GM18907 (cell line): Measurements from ENCODE around the gene ZFYVE28.
"Not testable (repeated sequence)": the region's sequence is repeated elsewhere in the genome, so short reads cannot be mapped to it uniquely, and the experiment has no call there.

Experiments
- ATAC-seq: cut with Tn5 transposase; IDR thresholded peaks from one replicate; pipeline ENCODE4 v1.9.1; 2021; ENCODE audit warnings: mild to moderate bottlenecking, moderate library complexity; ENCODE audit not compliant: unreplicated experiment

The ZFYVE28 gene

DNA sequence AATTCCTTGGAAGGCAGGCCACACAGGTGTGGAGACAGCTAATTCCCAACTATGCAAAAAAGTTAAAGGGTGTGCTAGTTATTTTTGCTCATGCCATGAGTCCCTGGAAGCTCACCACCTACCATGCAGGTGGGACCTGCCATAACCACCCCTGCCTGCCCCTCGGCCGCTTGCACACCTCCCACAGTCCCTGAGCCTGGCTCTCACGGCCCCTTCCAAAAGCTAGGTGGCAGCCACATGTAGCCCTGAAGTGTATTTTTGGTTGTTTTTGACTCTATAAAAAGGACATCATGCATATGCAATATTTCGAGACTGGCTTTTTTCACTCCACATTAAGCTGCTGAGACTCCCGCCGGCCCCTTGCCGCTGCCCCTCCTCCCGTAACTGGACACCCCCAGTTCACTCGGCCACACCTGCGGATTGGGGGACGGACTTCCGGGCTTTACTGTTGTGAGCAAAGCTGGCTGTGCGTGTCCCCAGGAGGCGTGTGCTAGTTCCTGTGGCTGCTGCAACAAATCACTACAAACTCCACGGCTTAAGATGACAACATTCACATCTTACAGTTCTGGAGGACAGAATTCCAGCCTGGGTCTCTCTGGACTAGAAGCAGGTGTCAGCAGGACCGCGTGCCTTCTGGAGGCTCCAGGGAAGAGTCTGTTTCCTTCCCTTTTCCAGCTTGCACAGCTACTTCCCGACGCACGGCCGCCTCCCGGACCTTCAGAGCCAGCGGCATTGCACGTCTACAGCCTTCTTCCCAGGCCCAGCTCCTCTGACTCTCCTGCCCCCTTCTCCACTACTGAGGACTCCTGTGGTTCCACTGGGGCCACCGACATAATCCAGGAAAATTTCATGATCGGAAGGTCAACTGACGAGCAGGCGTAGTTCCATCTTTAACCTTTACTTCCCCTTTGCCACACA is 24.8 kb downstream of the ZFYVE28 start:
- no peak for ATAC-seq

DNA sequence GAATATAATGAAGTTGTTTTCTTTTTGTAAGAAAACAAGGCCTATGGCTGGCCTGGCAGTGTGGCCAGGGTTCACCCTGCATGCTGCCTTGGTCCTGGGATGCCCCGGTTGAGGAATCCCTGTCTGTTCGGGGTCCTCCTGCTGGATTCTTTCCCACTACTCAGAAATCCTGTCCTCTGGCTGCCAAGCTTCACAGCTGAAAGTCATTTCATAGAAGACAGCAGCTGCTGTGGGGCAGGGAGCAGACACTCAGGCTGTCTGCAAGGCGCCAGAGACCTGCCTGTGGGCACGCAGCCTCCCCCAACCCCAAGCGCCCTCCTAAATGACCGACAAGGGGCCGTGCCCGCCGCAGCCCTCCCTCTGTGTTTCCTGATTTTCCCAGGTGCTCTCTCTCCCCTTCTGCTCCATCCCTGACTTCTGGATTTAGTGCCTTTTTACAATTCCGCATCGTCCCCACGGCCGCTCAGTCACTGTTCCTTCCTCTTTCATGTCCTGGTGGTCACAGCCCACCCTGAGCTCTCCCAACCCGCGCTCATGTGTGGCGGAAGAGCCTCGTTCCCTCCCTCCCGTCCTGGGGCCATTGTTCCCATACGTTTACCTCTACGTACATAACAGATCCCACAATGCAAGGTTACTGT is 27.5 kb downstream of the ZFYVE28 start:
- no peak for ATAC-seq

DNA sequence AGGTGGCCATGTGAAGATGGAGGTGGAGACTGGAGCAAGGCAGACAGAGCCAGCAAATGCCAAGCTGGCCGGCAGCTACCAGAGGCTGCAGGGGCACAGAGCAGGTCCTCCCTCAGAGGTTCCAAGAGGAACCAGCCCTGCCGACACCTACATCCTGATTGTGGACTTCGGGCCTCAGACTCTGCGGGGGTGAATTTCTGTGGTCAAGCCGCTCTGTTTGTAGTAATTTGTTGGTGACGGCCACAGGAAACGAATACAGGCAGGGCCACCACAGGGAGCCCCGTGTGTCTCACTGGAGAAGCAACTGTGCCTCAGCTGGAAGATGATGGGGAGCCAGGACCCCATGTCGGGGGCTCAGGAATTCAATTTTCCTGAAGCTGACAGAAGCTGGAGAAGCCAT is 28.3 kb downstream of the ZFYVE28 start:
- no peak for ATAC-seq

DNA sequence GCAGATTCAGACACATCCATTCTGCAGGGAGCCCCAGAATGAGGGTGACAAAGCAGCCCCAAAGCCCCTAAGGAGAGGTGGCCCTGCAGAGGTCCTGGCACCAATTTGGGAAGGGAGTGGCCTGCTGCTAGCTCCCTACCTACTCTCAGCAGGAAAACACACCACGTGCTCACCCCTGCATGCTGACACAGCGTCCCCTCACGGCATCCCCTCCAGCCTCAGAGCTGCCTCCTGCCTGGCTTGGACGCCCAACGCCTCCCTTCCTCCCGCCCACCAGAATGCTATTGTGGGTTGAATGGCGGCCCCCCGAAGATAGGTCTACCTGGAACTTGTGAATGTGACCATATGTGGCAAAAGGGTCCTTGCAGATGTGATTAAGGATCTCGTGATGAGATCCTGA is 28.8 kb downstream of the ZFYVE28 start:
- ATAC-seq: no peak

DNA sequence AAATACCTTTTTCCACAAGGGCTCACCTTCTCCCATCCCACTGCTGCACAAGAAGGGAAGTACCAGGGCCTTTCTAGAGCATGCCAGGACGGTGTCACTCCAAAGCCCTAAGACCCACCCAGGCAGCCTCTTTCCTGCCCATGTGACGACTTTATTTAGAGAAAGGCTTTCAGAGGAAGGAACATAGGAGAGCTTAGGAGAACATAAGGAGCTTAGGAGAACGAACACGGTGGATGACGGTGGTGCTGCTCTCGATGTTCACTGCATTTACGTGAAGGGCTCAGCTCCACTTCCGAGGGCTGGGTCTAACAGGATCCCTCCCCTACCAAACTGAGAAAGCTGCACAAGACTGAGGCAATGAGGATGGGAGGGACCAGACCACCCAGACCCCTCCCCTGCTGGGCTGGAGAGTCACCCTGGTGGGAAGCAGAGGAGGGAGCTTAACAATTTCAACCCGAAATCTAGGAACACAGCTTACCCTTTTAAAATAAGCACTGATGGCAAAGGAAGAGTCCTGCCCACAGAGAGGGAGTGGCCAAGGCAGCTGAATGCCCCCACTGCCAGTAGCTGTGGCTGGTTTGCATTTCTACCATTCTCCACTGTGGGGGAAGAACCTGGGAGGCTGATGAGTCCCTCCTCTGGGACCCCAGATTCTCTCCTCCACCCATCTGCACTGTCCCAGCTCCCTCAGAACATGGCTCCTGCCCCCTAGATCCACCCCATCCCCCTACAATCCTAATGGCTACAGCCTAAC is 29.8 kb downstream of the ZFYVE28 start:
- ATAC-seq: no peak

DNA sequence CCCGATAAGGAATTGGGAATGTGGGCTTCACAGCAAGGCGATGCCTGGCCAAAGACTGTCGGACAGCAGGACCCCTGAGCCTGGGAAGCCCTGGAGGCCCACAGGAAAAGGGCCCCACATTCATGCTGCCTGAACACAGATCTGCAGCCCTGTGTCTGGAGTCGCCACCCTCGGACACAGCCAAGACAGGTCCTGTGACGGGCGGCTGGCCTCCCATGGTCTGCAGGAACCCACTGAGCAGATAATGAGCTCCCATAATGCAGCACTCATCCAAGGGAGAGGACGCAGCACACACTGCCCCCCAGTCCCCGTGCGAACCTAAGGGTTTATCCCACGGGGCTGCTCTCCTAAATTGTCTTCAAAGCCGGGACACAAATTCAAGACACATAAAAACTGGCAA is 30.6 kb downstream of the ZFYVE28 start:
- ATAC-seq: no peak

DNA sequence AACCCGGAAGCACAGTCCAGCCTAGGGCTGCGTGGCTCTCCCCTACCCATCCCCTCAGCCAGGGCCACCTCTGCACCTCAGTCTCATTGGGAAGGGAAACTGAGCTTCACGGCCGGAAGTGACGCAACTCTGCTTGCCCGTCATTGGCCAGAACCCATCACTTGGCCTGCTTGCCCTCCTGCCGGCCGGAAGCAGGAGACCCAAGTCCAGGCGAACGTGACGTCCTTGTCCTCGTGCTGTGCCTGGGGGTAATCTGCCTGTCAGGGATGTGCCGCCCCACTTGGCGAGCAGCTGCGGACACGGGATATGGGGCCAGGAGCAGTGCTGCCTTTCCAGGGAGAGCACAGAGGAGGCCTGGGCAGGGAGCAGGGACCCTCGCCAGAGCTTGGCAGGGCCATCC is 31.2 kb downstream of the ZFYVE28 start:
- no peak for ATAC-seq

DNA sequence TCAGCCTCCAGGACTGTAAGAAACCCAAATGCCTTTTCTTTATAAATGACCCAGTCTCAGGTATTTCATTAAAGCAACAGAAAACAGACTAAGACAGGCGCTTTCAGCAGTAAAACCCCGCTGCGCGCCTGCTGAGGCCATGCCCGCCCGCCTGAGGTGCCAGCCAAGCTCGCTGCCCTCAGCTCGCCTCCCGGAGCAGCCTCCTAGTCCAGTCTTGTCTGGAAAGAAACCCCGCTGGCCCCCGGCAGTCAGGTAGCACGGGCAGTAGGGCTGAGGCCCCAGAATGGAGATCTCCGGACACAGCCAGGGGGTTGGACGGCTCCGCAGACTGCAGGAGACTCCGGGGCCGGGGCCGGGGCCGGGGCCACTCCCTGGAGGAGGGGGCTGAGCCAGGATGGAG is 31.7 kb downstream of the ZFYVE28 start:
- no peak for ATAC-seq

DNA sequence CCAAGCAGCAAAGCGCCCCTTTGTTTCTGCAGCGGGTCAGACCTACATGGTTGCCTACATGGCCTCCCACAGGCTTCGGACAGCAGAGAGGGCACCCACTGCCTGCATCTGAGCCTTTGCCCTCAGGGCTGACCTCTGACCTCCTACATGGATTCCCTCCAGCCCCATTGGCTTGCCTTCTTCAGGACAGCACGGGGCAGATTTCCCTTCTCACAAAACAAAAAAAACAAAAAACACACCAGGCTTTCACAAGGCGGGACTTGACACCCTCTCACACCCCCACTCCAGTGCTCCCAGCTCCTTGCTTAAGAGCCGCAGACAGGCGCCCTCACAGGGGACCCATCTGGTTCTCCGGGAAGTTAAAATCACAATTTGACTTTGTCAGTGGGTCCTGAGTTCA is 32.9 kb downstream of the ZFYVE28 start:
- no peak for ATAC-seq

DNA sequence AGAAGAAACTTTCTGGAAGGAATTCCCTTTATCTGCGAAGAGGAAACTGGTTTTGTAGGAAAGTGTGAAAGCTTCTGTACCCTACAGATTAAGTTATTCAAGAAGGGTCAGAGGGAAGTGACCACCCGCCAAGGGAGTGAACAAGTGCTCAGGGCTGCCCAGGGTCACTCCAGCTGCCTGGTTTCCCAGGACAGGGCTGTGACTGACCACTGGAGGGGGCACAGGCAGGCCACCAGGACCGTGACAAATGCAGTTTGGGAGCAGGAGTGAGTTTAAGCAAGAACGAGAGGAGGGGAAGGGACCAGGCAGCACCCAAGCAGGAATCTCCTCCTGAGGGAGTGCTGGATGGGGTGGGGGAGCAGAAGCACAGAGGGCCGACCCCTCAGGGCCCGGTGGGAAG is 34.2 kb downstream of the ZFYVE28 start:
- no peak for ATAC-seq

DNA sequence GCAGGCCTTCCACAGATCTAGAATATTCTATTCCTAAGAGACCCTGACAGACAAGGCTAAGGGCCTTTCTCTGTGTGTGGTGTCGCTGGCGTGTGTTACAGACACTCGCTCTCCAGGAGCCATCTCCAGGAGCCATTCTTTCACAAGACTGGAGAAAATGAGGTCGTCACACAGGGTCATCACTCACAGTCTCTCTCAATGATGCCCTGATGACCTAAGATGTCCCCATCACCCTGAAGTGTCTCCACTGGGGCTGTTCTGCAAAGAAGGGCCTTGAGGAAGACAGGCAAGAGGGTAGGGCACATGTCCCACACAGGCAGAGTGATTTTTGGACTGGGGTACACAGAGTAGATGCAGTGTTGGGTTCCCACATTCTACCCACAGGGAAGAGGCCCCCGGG is 34.7 kb downstream of the ZFYVE28 start:
- no peak for ATAC-seq

DNA sequence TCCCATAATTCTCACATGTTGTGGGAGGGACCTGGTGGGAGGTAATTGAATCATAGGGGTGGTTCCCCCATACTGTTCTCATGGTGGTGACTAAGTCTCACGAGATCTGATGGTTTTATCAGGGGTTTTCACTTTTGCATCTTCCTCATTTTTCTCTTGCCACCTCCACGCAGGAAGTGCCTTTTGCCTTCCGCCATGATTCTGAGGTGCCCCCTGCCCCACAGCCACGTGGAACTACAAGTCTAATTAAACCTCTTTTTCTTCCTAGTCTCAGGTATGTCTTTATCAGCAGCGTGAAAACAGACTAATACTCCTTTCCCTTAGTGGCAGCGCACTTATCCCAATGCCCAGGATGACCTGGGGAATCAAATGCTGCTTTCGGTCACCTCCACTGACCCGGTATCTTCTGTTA is 35.2 kb downstream of the ZFYVE28 start:
- not testable (repeated sequence) for ATAC-seq

DNA sequence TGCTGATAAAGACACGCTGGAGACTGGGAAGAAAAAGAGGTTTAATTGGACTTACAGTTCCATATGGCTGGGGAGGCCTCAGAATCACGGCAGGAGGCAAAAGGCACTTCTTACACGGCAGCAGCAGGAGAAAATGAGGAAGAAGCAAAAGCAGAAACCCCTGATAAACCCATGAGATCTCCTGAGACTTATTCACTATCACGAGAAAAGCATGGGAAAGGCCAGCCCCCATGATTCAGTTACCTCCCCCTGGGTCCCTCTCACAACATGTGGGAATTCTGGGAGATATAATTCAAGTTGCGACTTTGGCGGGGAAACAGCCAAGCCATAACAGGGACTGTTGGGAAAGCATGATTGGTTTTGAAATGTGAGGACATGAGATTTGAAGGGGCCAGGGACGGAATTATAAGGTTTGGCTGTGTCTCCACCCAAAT is 35.7 kb downstream of the ZFYVE28 start:
- ATAC-seq: not testable (repeated sequence)

DNA sequence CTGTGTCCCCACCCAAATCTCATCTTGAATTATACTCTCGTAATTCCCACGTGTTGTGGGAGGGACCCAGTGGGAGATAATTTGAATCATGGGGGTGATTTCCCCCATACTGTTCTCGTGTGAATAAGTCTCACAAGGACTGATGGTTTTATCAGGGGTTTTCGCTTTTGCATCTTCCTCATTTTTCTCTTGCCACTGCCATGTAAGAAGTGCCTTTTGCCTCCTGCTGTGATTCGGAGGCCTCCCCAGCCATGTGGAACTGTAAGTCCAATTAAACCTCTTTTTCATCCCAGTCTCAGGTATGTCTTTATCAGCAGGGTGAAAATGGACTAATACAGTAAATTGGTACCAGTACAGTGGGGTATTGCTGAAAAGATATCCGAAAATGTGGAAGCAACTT is 37.9 kb downstream of the ZFYVE28 start:
- ATAC-seq: not testable (repeated sequence)

DNA sequence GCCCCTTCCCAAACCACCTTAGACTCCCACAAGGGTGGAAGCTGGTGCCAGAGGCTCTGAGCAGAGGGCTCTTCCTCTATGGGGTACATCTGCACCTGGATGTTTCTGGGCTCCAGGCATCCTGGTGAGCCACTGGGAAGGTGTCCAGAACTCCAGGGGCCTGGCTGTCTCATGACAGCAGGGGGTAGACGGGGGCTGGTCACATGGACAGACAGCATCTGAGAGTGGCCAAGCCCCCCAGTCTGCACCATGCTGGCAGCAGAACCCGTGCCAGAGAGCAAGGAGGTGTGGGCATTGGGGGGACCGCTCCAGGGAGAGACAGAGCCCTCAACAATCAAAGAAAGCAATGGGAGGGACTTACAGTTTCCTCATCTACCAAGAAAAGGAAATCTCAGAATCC is 39.5 kb downstream of the ZFYVE28 start:
- ATAC-seq: no peak

DNA sequence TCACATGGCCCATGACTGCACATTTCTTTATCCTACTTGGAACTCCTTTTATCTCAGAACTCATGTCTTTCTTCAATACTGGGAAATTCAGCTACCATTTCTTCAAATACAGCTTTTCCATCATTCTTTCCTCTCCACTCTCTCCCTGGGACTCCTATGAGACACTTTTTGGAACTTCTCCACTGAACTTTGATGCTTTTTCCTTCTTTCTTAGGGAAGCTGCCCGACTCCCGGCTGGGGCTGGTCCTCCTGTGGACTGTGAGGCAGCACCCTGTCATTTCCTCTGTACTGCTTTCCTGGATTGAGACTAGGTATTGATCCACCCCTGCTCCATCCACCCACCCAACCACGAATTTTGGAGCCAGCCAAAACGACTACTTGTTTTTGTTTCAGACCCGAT is 40.0 kb downstream of the ZFYVE28 start:
- ATAC-seq: no peak

DNA sequence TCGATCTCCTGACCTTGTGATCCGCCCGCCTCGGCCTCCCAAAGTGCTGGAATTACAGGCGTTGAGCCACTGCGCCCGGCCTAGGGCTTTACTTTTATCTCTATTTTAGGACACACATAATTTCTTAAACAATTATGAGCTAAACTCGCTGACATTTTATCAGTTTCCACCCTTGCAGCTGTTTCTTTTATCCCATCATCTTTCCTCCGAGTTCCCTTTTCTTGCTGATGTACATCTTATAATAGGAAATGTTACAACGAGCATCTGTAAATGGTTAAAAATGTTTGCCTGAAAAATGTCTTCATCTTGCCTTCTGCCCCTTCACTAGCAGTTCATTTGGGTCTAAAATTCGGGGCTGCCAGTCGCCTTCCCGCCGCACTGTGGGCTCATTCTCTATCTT is 41.2 kb downstream of the ZFYVE28 start:
- ATAC-seq: no peak

DNA sequence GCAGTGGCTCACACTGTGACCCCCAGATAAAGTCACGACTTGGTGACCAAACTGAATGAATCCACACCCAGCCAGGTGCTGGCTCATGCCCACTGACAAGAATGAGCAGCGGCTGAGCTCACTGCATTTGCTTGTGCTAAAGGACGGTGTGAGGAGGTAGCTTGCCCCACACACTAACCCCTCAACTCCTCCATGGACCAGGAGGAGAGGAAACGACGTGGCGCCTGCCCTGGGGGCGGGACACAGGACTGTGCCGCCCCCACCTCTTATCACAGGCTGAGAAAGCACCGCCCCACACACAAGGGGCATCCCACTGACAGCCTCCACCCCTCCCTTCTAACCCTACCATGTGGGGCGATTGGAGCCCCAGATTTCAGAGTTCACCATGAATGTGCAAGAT is 43.0 kb downstream of the ZFYVE28 start:
- ATAC-seq: no peak

DNA sequence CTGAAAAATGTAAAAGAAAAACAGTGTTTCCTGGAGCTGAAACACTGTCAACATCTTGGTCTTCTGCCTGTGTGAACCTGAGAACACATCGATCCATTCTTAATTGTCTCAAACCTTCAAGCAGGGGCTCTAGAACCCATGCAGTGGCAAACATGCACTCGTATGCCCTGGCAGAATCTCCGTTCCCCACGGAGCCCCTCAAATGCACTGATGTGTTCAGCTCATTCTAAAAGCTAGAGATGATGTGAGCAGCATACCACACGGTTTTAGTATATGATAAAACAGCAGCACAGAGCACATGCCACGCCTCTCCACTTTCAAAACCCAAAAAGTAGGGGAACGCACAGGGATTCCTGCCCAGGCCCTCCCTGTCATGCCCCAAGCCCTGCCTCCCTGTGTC is 44.9 kb downstream of the ZFYVE28 start:
- ATAC-seq: no peak

DNA sequence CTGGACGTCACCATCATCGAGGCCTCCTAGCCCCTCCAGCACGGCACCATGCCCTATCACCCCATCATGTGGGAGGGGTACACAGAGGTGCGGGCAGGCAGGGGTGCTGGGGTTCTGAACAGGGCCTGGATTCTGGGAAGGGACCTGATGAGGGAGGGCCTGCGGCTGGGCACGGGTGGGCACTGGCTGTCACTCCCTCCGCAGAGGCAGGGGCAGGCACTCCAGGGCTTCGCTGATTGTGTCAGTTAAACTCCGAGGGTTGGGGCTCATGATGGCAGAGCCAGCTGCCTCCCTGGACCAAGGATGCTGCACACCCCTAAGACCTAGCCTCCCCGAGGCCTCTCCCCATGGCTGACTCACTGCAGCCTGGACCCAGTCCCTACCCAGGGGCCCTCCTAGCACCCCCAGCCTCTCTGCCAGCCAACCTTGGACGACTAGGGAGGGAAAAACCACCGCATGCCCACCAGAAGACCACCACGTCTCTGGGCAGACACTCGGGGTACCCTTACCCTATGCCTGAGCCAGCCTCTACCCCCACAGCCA is 45.9 kb downstream of the ZFYVE28 start:
- ATAC-seq: no peak

DNA sequence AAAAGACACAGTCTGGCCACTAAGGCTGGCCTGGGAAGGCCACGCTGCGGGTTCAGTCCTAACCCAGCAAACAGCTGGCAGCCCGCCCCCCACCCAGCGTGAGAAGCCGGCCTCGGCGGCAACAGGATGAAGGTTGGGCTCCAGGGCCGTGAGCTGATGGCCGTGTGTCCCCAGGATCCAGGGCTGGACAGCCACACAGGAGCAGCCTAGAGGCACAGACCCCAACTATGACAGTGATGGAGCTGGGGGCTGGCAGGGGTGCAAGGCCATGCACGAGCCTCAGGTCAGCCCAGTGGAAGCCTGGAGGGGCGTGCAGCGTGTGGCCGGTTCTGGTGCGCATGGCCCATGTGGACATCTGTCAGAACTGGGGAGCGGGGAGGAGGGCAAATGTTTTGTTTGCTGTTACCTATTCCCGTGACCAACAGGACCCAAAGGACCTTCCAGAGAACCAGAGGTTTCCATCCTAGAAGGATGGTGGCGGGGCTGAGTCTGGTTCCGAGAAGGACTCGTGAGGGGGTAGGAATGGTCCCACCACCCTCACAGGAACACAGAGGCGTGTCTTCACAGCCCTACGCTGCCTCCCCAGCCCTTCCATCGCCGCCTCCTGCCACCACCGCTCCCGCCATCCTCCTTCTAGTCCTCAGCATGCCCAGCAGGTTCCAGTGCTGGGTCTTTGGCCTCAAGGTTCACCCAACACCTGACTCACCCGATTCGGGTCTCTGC is 46.5 kb downstream of the ZFYVE28 start:
- no peak for ATAC-seq
